GM12864 (cell line): Measurements from ENCODE around the gene AZU1.

Source experiments
- DNase-seq: peaks from one replicate; pipeline ENCODE4 v3.0.0-alpha.2; 2011; ENCODE audit warnings: low read depth
- H3K4me3 ChIP-seq: 2 replicates; pipeline ENCODE4 v1.5.1; 2011; ENCODE audit warnings: mild to moderate bottlenecking, low read depth, low read length, control low read depth
- CTCF ChIP-seq: IDR thresholded peaks from 2 replicates; pipeline ENCODE4 v1.5.1; 2011; ENCODE audit warnings: low read depth, mild to moderate bottlenecking, moderate library complexity, low read length, control low read depth, inconsistent platforms; ENCODE audit errors: missing control alignments

Gene AZU1

GRCh38 chr19:811506-812048 lies 16.1 kb upstream of the AZU1 start:
- H3K4me3 ChIP-seq = no peak overlapping the region
- no peak for DNase-seq
- TF ChIP-seq CTCF = no peak

- no peak overlapping the region for H3K4me3 ChIP-seq
- DNase-seq = no peak
- no peak for TF ChIP-seq CTCF
These were observed 15.4 kb upstream of the AZU1 start for GRCh38 chr19:812049-812746.

- no peak for DNase-seq
- no peak overlapping the region for H3K4me3 ChIP-seq
- no peak for TF ChIP-seq CTCF
These were observed 14.9 kb upstream of the AZU1 start for GRCh38 chr19:812747-813218.

- TF ChIP-seq CTCF = no peak
- H3K4me3 ChIP-seq = no peak overlapping the region
- DNase-seq = no peak
These were observed 14.2 kb upstream of the AZU1 start for GRCh38 chr19:813219-814151.

- no peak for TF ChIP-seq CTCF
- no peak overlapping the region for H3K4me3 ChIP-seq
- no peak for DNase-seq
These were observed 13.2 kb upstream of the AZU1 start for GRCh38 chr19:814152-815078.

GRCh38 chr19:815079-815774 lies 12.4 kb upstream of the AZU1 start:
- no peak overlapping the region for H3K4me3 ChIP-seq
- DNase-seq = no peak
- TF ChIP-seq CTCF = no peak
